HepG2 (cell line): ENCODE data around the gene EBF4. TPM values are rescaled to one million over a fixed set of nuclear protein-coding genes. Genes with fewer than 3 reads are reported as not detected.

Source experiments
- CBFB ChIP-seq: sonication (generic); formaldehyde crosslinking; IDR thresholded peaks from 2 replicates; pipeline ENCODE4 v1.4.0; 2020; ENCODE audit warnings: missing genetic modification reagents
- ETS1 ChIP-seq: sonication (generic); formaldehyde crosslinking; IDR thresholded peaks from 2 replicates; pipeline ENCODE4 v1.4.0; 2020; ENCODE audit warnings: missing genetic modification reagents
- GPBP1L1 ChIP-seq: sonication (generic); formaldehyde crosslinking; IDR thresholded peaks from 2 replicates; pipeline ENCODE4 v1.5.0; 2020; ENCODE audit warnings: mild to moderate bottlenecking, missing genetic modification reagents
- JARID2 ChIP-seq: sonication (generic); formaldehyde crosslinking; IDR thresholded peaks from 2 replicates; pipeline ENCODE4 v1.8.1; 2023; ENCODE audit warnings: missing genetic modification reagents, inconsistent platforms; ENCODE audit not compliant: insufficient replicate concordance
- MBNL3 ChIP-seq: fragments of 250-450 bp; sonication (Bioruptor Pico); conservative IDR thresholded peaks from 2 replicates; pipeline ENCODE4 v1.8.0; 2022; ENCODE audit warnings: mild to moderate bottlenecking, inconsistent platforms
- MIER3 ChIP-seq: IDR thresholded peaks from 2 replicates; pipeline ENCODE4 v1.6.1; 2016; ENCODE audit warnings: missing compliant biosample characterization, borderline replicate concordance
- NR2F1 ChIP-seq, 2 experiments: fragments of 450-650 bp in 1 of 2; formaldehyde crosslinking in 1 of 2; IDR thresholded peaks; 2 replicates each; pipeline versions ENCODE4 v1.5.0 to v1.6.1; 2016 to 2020; ENCODE audit warnings: mild to moderate bottlenecking in 1 of 2, missing compliant biosample characterization in 1 of 2, missing genetic modification reagents in 1 of 2, moderate library complexity in 1 of 2
- SIN3A ChIP-seq: IDR thresholded peaks from 2 replicates; pipeline ENCODE4 v1.6.1; 2011; ENCODE audit warnings: low read depth, mild to moderate bottlenecking, control low read depth, low read length, borderline replicate concordance
- ZNF430 ChIP-seq: sonication (generic); formaldehyde crosslinking; IDR thresholded peaks from 2 replicates; pipeline ENCODE4 v1.9.0; 2021; ENCODE audit warnings: mild to moderate bottlenecking, missing genetic modification reagents
- ZNF501 ChIP-seq: sonication (generic); formaldehyde crosslinking; IDR thresholded peaks from 2 replicates; pipeline ENCODE4 v1.5.1; 2020; ENCODE audit warnings: mild to moderate bottlenecking, moderate library complexity, missing genetic modification reagents
- ZNF703 ChIP-seq: sonication (generic); formaldehyde crosslinking; IDR thresholded peaks from 2 replicates; pipeline ENCODE4 v1.5.1; 2020; ENCODE audit warnings: missing genetic modification reagents, mild to moderate bottlenecking, moderate library complexity, borderline replicate concordance
- ZSCAN20 ChIP-seq: sonication (generic); formaldehyde crosslinking; IDR thresholded peaks from 2 replicates; pipeline ENCODE4 v1.4.0; 2020; ENCODE audit warnings: missing genetic modification reagents, mild to moderate bottlenecking, borderline replicate concordance
- ZSCAN21 ChIP-seq: sonication (generic); formaldehyde crosslinking; IDR thresholded peaks from 2 replicates; pipeline ENCODE4 v1.8.0; 2022; ENCODE audit warnings: mild to moderate bottlenecking, missing genetic modification reagents, moderate library complexity, borderline replicate concordance
- polyA plus RNA-seq, 8 experiments: library from polyadenylated mRNA; depleted of rRNA in 3 of 8; stranded (reverse) in 7 of 8; unstranded in 1 of 8; fragments of >200 nt; fragmentation: Illumina TruSeq in 4 of 8; extraction: Trizol in 4 of 8; gene quantifications; 2 replicates each; pipeline versions ENCODE4 v1.2.1 to v1.2.3, GENCODE V29; 2011 to 2016; ENCODE audit warnings: low read depth in 4 of 8, missing spikeins in 1 of 8, mixed read lengths in 1 of 8; ENCODE audit not compliant: insufficient read depth in 1 of 8
- total RNA-seq, 5 experiments: library from RNA; depleted of rRNA; stranded (reverse); fragments of >200 nt; fragmentation: Illumina TruSeq; extraction: Trizol; gene quantifications; 2 replicates each; pipeline ENCODE4 v1.2.3, GENCODE V29; 2016; ENCODE audit warnings: low read depth in 1 of 5
- TF ChIP-seq, protein P1 (sequence below): sonication (generic); formaldehyde crosslinking; IDR thresholded peaks from one replicate; pipeline ENCODE4 v1.5.1; 2020; ENCODE audit warnings: mild to moderate bottlenecking, missing genetic modification reagents; ENCODE audit errors: not compliant biosample characterization
- TF ChIP-seq, protein P2 (sequence below): sonication (generic); formaldehyde crosslinking; IDR thresholded peaks from 2 replicates; pipeline ENCODE4 v1.4.0; 2020; ENCODE audit warnings: missing genetic modification reagents, borderline replicate concordance

EBF4 gene
- total and polyA plus RNA-seq, 2 of the 13 experiments (the other 11 are each of a cell fraction or from before 2014, with no cell fraction given) = 0.84 to 2.2 TPM

DNA sequence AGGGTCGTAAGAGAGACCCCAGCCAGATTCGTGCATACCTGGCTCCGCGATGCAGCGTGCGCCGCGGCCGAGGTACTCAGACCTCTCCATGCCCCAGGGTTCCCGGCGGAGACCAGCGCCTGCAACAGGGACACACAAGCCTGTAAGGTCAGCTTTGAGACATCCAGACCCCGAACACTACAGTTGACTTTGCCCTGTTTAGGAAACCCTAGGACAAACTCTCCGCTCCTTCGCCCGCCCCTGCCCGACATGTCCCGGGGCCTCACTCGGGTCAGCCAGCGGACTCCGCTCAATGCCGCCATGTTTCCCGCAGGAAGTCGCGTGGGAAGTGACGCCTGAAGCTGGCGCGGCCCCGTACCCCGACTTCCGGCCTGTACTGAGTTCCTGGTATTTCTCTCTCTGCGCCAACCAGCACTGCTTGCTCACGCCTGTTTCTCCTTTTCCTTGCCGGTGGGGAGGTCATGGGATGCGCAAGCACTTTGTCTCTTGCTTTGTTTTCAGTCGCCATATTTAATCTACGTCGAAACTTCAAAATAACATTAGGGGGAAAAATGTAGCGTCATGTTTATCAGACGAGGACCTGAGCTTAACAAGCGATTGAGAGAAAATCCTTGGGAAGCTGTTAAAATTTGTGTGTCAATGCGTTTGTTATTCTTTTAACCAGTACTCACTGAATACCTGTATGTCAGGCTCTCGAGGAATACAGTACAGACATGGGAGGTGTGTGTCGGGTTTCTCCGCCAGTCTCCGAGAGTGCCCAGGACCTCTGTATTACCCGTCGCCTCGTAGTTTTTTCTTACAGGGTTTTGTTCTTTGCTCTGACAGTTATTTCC lies 28.5 kb upstream of the EBF4 start, which contains the start of gene IDH3B (continued):
- TF ChIP-seq, protein P1, sequence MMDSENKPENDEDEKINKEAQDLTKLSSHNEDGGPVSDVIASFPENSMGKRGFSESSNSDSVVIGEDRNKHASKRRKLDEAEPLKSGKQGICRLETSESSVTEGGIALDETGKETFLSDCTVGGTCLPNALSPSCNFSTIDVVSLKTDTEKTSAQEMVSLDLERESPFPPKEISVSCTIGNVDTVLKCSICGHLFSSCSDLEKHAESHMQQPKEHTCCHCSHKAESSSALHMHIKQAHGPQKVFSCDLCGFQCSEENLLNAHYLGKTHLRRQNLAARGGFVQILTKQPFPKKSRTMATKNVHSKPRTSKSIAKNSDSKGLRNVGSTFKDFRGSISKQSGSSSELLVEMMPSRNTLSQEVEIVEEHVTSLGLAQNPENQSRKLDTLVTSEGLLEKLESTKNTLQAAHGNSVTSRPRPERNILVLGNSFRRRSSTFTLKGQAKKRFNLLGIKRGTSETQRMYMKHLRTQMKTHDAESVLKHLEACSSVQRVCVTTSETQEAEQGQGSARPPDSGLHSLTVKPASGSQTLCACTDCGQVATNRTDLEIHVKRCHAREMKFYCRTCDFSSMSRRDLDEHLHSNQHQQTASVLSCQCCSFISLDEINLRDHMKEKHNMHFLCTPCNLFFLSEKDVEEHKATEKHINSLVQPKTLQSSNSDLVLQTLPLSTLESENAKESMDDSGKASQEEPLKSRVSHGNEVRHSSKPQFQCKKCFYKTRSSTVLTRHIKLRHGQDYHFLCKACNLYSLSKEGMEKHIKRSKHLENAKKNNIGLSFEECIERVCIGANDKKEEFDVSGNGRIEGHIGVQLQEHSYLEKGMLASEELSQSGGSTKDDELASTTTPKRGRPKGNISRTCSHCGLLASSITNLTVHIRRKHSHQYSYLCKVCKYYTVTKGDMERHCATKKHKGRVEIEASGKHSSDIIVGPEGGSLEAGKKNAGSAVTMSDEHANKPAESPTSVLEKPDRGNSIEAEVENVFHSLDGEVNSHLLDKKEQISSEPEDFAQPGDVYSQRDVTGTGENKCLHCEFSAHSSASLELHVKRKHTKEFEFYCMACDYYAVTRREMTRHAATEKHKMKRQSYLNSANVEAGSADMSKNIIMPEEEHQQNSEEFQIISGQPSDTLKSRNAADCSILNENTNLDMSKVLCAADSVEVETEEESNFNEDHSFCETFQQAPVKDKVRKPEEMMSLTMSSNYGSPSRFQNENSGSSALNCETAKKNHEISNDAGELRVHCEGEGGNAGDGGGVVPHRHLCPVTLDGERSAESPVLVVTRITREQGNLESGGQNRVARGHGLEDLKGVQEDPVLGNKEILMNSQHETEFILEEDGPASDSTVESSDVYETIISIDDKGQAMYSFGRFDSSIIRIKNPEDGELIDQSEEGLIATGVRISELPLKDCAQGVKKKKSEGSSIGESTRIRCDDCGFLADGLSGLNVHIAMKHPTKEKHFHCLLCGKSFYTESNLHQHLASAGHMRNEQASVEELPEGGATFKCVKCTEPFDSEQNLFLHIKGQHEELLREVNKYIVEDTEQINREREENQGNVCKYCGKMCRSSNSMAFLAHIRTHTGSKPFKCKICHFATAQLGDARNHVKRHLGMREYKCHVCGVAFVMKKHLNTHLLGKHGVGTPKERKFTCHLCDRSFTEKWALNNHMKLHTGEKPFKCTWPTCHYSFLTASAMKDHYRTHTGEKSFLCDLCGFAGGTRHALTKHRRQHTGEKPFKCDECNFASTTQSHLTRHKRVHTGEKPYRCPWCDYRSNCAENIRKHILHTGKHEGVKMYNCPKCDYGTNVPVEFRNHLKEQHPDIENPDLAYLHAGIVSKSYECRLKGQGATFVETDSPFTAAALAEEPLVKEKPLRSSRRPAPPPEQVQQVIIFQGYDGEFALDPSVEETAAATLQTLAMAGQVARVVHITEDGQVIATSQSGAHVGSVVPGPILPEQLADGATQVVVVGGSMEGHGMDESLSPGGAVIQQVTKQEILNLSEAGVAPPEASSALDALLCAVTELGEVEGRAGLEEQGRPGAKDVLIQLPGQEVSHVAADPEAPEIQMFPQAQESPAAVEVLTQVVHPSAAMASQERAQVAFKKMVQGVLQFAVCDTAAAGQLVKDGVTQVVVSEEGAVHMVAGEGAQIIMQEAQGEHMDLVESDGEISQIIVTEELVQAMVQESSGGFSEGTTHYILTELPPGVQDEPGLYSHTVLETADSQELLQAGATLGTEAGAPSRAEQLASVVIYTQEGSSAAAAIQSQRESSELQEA (CRISPR knock-in tag) = peak; percentile 94
- TF ChIP-seq ZNF501 (CRISPR knock-in tag) (peak; percentile 98), SIN3A (no peak; the same call in 1 of the 2 replicates), MIER3 (CRISPR knock-in tag) (peak; percentile 90; the same call in 1 of the 2 replicates), ZNF430 (peak; percentile 98), JARID2 (peak; percentile 27), ETS1 (CRISPR knock-in tag) (0 out of 2 replicates have a peak, but pooled peaks have one; percentile 63), GPBP1L1 (no peak), ZNF703 (0 out of 2 replicates have a peak, but pooled peaks have one; percentile 54), ZSCAN20 (CRISPR knock-in tag) (0 out of 2 replicates have a peak, but pooled peaks have one; percentile 22), MBNL3 (CRISPR knock-in tag) (no peak), CBFB (CRISPR knock-in tag) (peak; percentile 97), NR2F1 (CRISPR knock-in tag; IDR thresholded peaks at IDR 0.05) (no peak), ZSCAN21 (CRISPR knock-in tag) (peak; percentile 87)
- TF ChIP-seq, protein P2, sequence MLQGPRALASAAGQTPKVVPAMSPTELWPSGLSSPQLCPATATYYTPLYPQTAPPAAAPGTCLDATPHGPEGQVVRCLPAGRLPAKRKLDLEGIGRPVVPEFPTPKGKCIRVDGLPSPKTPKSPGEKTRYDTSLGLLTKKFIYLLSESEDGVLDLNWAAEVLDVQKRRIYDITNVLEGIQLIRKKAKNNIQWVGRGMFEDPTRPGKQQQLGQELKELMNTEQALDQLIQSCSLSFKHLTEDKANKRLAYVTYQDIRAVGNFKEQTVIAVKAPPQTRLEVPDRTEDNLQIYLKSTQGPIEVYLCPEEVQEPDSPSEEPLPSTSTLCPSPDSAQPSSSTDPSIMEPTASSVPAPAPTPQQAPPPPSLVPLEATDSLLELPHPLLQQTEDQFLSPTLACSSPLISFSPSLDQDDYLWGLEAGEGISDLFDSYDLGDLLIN (CRISPR knock-in tag) = peak; percentile 78; the same call in 1 of the 2 replicates
